ENCODE measurements around the gene PPIE.
"Not testable (repeated sequence)": the region's sequence is repeated elsewhere in the genome, so short reads cannot be mapped to it uniquely, and the experiment has no call there.

DNA sequence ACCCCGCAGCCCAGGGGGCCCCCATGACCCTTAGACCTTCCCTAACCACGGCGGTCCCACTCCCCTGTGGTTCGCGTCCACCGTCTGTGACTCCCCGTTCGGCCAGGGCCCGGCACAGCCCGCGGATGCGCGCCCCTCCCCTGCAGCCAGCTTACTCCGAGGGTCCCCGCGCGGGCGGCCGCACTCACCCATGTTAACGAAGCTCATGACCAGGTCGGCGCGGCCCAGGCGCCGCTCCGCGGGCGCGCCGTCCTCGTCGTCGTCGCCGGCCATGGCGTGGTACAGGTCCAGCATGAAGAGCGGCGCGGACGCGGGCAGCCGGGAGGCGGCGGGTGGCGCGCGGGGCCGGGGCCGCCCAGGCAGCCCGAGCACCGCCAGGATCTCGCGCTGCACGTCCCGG lies 49.3 kb downstream of the PPIE start:
- TF ChIP-seq POLR2A, MAFK (IDR thresholded peaks at IDR 0.05; ENCODE audit: low read depth, low read length): not testable (repeated sequence)

Data from IMR-90 (cell line).